ENCODE data around the gene GOLGA6L10.

DNA sequence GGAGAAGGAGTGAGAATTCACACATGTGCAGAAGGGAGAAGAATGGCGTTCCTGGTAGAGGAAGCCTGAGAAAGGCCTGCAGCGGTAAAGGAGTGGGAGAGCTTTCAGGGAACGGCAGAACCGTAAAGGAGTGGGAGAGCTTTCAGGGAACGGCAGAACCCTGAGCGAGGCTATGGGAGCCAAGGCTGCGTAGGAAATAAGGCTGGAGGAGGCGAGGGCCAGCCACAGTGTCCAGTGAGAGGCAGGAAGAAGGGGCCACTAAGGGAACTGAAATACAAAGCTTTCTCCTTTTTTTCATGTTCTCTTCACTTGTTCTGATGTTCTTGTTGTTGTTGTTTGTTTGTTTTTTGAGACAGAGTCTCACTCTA, 41.6 kb downstream of the GOLGA6L10 start:
- TF ChIP-seq, protein P1, sequence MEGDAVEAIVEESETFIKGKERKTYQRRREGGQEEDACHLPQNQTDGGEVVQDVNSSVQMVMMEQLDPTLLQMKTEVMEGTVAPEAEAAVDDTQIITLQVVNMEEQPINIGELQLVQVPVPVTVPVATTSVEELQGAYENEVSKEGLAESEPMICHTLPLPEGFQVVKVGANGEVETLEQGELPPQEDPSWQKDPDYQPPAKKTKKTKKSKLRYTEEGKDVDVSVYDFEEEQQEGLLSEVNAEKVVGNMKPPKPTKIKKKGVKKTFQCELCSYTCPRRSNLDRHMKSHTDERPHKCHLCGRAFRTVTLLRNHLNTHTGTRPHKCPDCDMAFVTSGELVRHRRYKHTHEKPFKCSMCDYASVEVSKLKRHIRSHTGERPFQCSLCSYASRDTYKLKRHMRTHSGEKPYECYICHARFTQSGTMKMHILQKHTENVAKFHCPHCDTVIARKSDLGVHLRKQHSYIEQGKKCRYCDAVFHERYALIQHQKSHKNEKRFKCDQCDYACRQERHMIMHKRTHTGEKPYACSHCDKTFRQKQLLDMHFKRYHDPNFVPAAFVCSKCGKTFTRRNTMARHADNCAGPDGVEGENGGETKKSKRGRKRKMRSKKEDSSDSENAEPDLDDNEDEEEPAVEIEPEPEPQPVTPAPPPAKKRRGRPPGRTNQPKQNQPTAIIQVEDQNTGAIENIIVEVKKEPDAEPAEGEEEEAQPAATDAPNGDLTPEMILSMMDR (IDR thresholded peaks at IDR 0.05) = no peak
- TF ChIP-seq POLR2A (IDR thresholded peaks at IDR 0.05) = no peak

Measured in uterus (tissue), 2 donors.